ENCODE measurements around the gene LRRTM1. TPM values are rescaled to one million over a fixed set of nuclear protein-coding genes. Genes with fewer than 3 reads are reported as not detected.

LRRTM1 gene
- total RNA-seq, 1 experiment from 2014 or later, result not detected

DNA sequence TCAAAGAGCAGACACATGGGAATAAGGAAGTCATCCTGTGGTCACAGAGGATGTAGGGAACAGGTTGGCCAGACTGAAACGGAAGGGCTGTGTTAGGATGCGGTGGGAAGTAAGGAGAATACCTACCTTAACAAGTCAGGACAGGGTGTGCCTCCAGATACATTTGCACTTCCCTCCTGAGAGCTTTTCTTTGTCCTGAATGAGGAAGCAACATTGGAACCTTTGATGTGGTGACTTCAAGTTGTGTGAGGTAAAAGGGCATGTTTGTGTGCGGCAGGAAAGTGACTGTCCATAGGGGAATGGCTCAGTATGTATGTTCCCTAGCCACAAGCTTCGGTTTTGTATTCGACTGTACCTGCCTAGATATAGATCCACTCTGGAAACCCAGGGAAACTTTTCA, 24.9 kb upstream of the LRRTM1 start:
- no peaks in the 10 kb centered on the region for H3K4me1 ChIP-seq (replicated peaks; ENCODE audit: insufficient read depth)
- H3K9me2 ChIP-seq (ENCODE audit: insufficient read depth), result no peaks in the 10 kb centered on the region
- H3K27ac ChIP-seq, result no peak overlapping the region
- H2AFZ ChIP-seq, result no peak overlapping the region
- no peak overlapping the region for H3K4me3 ChIP-seq
- no peaks in the 10 kb centered on the region for H3F3A ChIP-seq (ENCODE audit: insufficient read depth, low read depth)
- POLR2A ChIA-PET (ENCODE audit: unreplicated experiment), result no interaction called here
- no peaks in the 10 kb centered on the region for H4K20me1 ChIP-seq (ENCODE audit: insufficient read depth)
- TF ChIP-seq, protein P1, sequence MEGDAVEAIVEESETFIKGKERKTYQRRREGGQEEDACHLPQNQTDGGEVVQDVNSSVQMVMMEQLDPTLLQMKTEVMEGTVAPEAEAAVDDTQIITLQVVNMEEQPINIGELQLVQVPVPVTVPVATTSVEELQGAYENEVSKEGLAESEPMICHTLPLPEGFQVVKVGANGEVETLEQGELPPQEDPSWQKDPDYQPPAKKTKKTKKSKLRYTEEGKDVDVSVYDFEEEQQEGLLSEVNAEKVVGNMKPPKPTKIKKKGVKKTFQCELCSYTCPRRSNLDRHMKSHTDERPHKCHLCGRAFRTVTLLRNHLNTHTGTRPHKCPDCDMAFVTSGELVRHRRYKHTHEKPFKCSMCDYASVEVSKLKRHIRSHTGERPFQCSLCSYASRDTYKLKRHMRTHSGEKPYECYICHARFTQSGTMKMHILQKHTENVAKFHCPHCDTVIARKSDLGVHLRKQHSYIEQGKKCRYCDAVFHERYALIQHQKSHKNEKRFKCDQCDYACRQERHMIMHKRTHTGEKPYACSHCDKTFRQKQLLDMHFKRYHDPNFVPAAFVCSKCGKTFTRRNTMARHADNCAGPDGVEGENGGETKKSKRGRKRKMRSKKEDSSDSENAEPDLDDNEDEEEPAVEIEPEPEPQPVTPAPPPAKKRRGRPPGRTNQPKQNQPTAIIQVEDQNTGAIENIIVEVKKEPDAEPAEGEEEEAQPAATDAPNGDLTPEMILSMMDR (conservative IDR thresholded peaks at IDR 0.05), result no peak
- no peak for TF ChIP-seq EZH2 (IDR thresholded peaks at IDR 0.05; ENCODE audit: low read depth)
- 0 out of 2 replicates have a peak, but pooled peaks cover 14% of the 10 kb centered on the region for H3K27me3 ChIP-seq (ENCODE audit: insufficient read depth, low read depth)
- BruUV-seq (replicated peaks), result no TSS peak
- no peak for DNase-seq
- H3K9me3 ChIP-seq (ENCODE audit: insufficient read depth, low read depth), result no peaks in the 10 kb centered on the region
- H3K79me2 ChIP-seq (ENCODE audit: low read depth), result no peaks in the 10 kb centered on the region
- CTCF ChIA-PET, result no interaction called here
- intact Hi-C loops (cut with micrococcal nuclease; ENCODE audit: unreplicated experiment), result no loop called here
- H3K4me2 ChIP-seq, result no peak overlapping the region
- no peaks in the 10 kb centered on the region for H3K36me3 ChIP-seq (ENCODE audit: low read depth)

DNA sequence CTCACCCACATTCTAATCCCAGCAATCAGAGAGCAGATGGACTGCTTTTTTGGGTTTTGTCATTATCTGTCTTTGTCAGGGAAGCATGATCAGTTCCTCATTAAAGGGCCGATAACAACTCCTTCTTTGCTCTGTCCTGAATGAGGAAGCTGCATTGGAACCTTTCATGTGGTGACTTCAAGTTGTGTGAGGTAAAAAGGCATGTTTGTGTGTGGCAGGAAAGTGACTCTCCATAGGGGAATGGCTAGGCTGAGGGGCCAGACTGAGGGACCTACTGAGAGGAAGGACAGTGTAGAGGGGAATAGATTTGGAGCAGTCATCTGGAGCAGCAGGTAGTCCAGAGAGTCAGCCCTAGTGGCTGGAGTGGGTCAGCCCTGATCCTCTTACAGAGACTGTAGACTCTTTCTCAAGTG, 23.6 kb upstream of the LRRTM1 start:
- H3K79me2 ChIP-seq (ENCODE audit: low read depth), result no peaks in the 10 kb centered on the region
- H3K27ac ChIP-seq, result no peak overlapping the region
- no peak overlapping the region for H3K4me2 ChIP-seq
- no peaks in the 10 kb centered on the region for H3K4me1 ChIP-seq (replicated peaks; ENCODE audit: insufficient read depth)
- BruUV-seq (replicated peaks), result no TSS peak
- no peaks in the 10 kb centered on the region for H3F3A ChIP-seq (ENCODE audit: insufficient read depth, low read depth)
- no peaks in the 10 kb centered on the region for H4K20me1 ChIP-seq (ENCODE audit: insufficient read depth)
- H3K9me2 ChIP-seq (ENCODE audit: insufficient read depth), result no peaks in the 10 kb centered on the region
- no peak overlapping the region for H3K4me3 ChIP-seq
- TF ChIP-seq EZH2 (IDR thresholded peaks at IDR 0.05; ENCODE audit: low read depth), result no peak
- TF ChIP-seq, protein P1 (conservative IDR thresholded peaks at IDR 0.05), result no peak
- no peak for DNase-seq
- intact Hi-C loops (cut with micrococcal nuclease; ENCODE audit: unreplicated experiment), result no loop called here
- ChIA-PET CTCF (no interaction called here), POLR2A (ENCODE audit: unreplicated experiment) (no interaction called here)
- no peaks in the 10 kb centered on the region for H3K36me3 ChIP-seq (ENCODE audit: low read depth)
- no peak overlapping the region for H2AFZ ChIP-seq
- no peaks in the 10 kb centered on the region for H3K9me3 ChIP-seq (ENCODE audit: insufficient read depth, low read depth)
- H3K27me3 ChIP-seq (ENCODE audit: insufficient read depth, low read depth), result 0 out of 2 replicates have a peak, but pooled peaks cover 15% of the 10 kb centered on the region

DNA sequence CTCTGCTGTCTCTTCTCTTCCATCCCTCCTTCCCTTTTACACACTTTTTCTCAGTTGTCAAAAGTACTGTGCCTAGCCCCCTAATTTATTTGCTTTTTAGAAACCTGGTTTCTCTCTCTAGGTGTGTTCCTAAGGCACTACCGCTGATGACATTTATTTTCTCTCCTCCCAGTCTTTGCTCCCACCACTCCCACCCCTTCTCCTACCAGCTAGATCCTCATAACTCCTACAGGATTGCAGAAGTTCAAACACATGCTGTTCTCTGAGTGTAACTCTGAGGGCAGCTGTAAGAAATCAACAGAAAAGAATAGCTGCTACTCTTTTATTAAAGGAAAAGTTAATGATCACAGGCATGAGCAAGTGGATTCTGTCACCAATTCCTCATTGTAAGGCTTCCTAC, 22.3 kb upstream of the LRRTM1 start:
- Histone ChIP-seq H3K4me3 (no peak overlapping the region), H3K27ac (no peak overlapping the region), H4K20me1 (ENCODE audit: insufficient read depth) (no peaks in the 10 kb centered on the region), H3F3A (ENCODE audit: insufficient read depth, low read depth) (no peaks in the 10 kb centered on the region), H3K79me2 (ENCODE audit: low read depth) (no peaks in the 10 kb centered on the region), H3K4me1 (replicated peaks; ENCODE audit: insufficient read depth) (no peaks in the 10 kb centered on the region), H3K27me3 (ENCODE audit: insufficient read depth, low read depth) (0 out of 2 replicates have a peak, but pooled peaks cover 14% of the 10 kb centered on the region), H3K4me2 (no peak overlapping the region), H3K9me2 (ENCODE audit: insufficient read depth) (no peaks in the 10 kb centered on the region), H3K9me3 (ENCODE audit: insufficient read depth, low read depth) (no peaks in the 10 kb centered on the region), H2AFZ (no peak overlapping the region), H3K36me3 (ENCODE audit: low read depth) (no peaks in the 10 kb centered on the region)
- intact Hi-C loops (cut with micrococcal nuclease; ENCODE audit: unreplicated experiment), result no loop called here
- POLR2A ChIA-PET (ENCODE audit: unreplicated experiment), result no interaction called here
- CTCF ChIA-PET, result no interaction called here
- no peak for DNase-seq
- BruUV-seq (replicated peaks), result no TSS peak
- TF ChIP-seq EZH2 (IDR thresholded peaks at IDR 0.05; ENCODE audit: low read depth), result no peak
- TF ChIP-seq, protein P1 (conservative IDR thresholded peaks at IDR 0.05), result no peak

Measured in PC-9 (cell line).